ENCODE results near the gene ITPKC.

ITPKC gene

GRCh38 chr19:40683437-40683836 lies 33.5 kb upstream of the ITPKC start:
- ChIA-PET CTCF (interaction anchor here (0.9 to 3.0 kb wide), 3 partner anchors 11 to 26 kb away, joined by 3 to 8 read pairs (median 4); no protein-coding TSS in a partner anchor), POLR2A (interaction anchor here (1.1 kb wide), 1 partner anchor 10 kb away, joined by 3 read pairs; no protein-coding TSS in a partner anchor)
- DNase-seq (ENCODE audit: low read depth, low spot score) = no peak
- H3K4me3 ChIP-seq (ENCODE audit: low read depth, low read length) = no peak overlapping the region
- no peak for TF ChIP-seq CTCF (IDR thresholded peaks at IDR 0.05; ENCODE audit: insufficient read depth, low read length, missing control alignments)

- ChIA-PET POLR2A (no interaction called here), CTCF (interaction anchor here (0.9 to 3.0 kb wide), 2 partner anchors 21 to 27 kb away, joined by 3 to 8 read pairs; no protein-coding TSS in a partner anchor)
- no peak overlapping the region for H3K4me3 ChIP-seq (ENCODE audit: low read depth, low read length)
- no peak for TF ChIP-seq CTCF (IDR thresholded peaks at IDR 0.05; ENCODE audit: insufficient read depth, low read length, missing control alignments)
- DNase-seq (ENCODE audit: low read depth, low spot score) = no peak
Observed at GRCh38 chr19:40684280-40684679, 32.6 kb upstream of the ITPKC start.

- ChIA-PET CTCF (no interaction called here), POLR2A (no interaction called here)
- H3K4me3 ChIP-seq (ENCODE audit: low read depth, low read length) = no peak overlapping the region
- no peak for DNase-seq (ENCODE audit: low read depth, low spot score)
- no peak for TF ChIP-seq CTCF (IDR thresholded peaks at IDR 0.05; ENCODE audit: insufficient read depth, low read length, missing control alignments)
Observed at GRCh38 chr19:40685016-40685526, 31.8 kb upstream of the ITPKC start.

- CTCF ChIA-PET = no interaction called here
- POLR2A ChIA-PET = no interaction called here
- no peak overlapping the region for H3K4me3 ChIP-seq (ENCODE audit: low read depth, low read length)
- TF ChIP-seq CTCF (IDR thresholded peaks at IDR 0.05; ENCODE audit: insufficient read depth, low read length, missing control alignments) = no peak
- no peak for DNase-seq (ENCODE audit: low read depth, low spot score)
Observed at GRCh38 chr19:40685563-40685962, 31.3 kb upstream of the ITPKC start.

GRCh38 chr19:40686882-40687524 lies 29.9 kb upstream of the ITPKC start:
- CTCF ChIA-PET = interaction anchor here (0.7 to 1.8 kb wide), 3 partner anchors 24 to 115 kb away, joined by 3 to 4 read pairs (median 3); no protein-coding TSS in a partner anchor
- no peak overlapping the region for H3K4me3 ChIP-seq (ENCODE audit: low read depth, low read length)
- TF ChIP-seq CTCF (IDR thresholded peaks at IDR 0.05; ENCODE audit: insufficient read depth, low read length, missing control alignments) = no peak
- DNase-seq (ENCODE audit: low read depth, low spot score) = no peak
- POLR2A ChIA-PET = interaction anchor here (0.6 kb wide), 1 partner anchor 31 kb away, joined by 4 read pairs; no protein-coding TSS in a partner anchor

GRCh38 chr19:40687525-40688016 lies 29.3 kb upstream of the ITPKC start:
- ChIA-PET CTCF (interaction anchor here (0.7 to 1.8 kb wide), 3 partner anchors 24 to 114 kb away, joined by 3 to 4 read pairs (median 3); no protein-coding TSS in a partner anchor), POLR2A (interaction anchor here (0.6 kb wide), 1 partner anchor 32 kb away, joined by 4 read pairs; no protein-coding TSS in a partner anchor)
- DNase-seq (ENCODE audit: low read depth, low spot score) = no peak
- TF ChIP-seq CTCF (IDR thresholded peaks at IDR 0.05; ENCODE audit: insufficient read depth, low read length, missing control alignments) = no peak
- peak overlapping the region; percentile 97 for H3K4me3 ChIP-seq (ENCODE audit: low read depth, low read length)
